Loucy (cell line): Measurements from ENCODE around the gene EVX2.

ENCODE experiments used
- CTCF ChIP-seq: fragments of 200-600 bp; sonication (generic); conservative IDR thresholded peaks from 2 replicates; pipeline ENCODE4 v1.5.1; 2014; ENCODE audit warnings: mild to moderate bottlenecking, antibody characterized with exemption, low read length
- EZH2phosphoT487 ChIP-seq: fragments of 200-600 bp; IDR thresholded peaks from 2 replicates; pipeline ENCODE4 v1.6.1; 2018; ENCODE audit warnings: antibody characterized with exemption, mild to moderate bottlenecking, moderate library complexity, borderline replicate concordance

- TF ChIP-seq CTCF (no peak), EZH2phosphoT487 (no peak)
Observed at GRCh38 chr2:176081376-176081836, 2.4 kb downstream of the EVX2 start.
